ENCODE measurements around the gene MTUS2. TPM values are rescaled to one million over a fixed set of nuclear protein-coding genes. Genes with fewer than 3 reads are reported as not detected.

Gene MTUS2
- total RNA-seq, 1 experiment from 2014 or later = 1.7 TPM

- H3K27ac Mint-ChIP-seq (ENCODE audit: unreplicated experiment) = no peak overlapping the region
- no peaks in the 10 kb centered on the region for H3K9me3 ChIP-seq
- no peak overlapping the region for H3K4me3 Mint-ChIP-seq (ENCODE audit: unreplicated experiment)
- ChIA-PET CTCF (no interaction called here), POLR2A (no interaction called here)
- TF ChIP-seq, protein P1, sequence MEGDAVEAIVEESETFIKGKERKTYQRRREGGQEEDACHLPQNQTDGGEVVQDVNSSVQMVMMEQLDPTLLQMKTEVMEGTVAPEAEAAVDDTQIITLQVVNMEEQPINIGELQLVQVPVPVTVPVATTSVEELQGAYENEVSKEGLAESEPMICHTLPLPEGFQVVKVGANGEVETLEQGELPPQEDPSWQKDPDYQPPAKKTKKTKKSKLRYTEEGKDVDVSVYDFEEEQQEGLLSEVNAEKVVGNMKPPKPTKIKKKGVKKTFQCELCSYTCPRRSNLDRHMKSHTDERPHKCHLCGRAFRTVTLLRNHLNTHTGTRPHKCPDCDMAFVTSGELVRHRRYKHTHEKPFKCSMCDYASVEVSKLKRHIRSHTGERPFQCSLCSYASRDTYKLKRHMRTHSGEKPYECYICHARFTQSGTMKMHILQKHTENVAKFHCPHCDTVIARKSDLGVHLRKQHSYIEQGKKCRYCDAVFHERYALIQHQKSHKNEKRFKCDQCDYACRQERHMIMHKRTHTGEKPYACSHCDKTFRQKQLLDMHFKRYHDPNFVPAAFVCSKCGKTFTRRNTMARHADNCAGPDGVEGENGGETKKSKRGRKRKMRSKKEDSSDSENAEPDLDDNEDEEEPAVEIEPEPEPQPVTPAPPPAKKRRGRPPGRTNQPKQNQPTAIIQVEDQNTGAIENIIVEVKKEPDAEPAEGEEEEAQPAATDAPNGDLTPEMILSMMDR (IDR thresholded peaks at IDR 0.05; ENCODE audit: insufficient read depth in 1 of 2, low read depth in 1 of 2, low read length in 1 of 2, severe bottlenecking in 1 of 2, unreplicated experiment in 1 of 2) = no peak
- H3K4me3 ChIP-seq (ENCODE audit: low read depth, low read length) = no peak overlapping the region
- H3K27me3 ChIP-seq (replicated peaks; ENCODE audit: control insufficient read depth, insufficient read depth, low read length) = no peaks in the 10 kb centered on the region
- H3K4me1 ChIP-seq = no peaks in the 10 kb centered on the region
- H3K9me3 Mint-ChIP-seq (ENCODE audit: unreplicated experiment) = no peaks in the 10 kb centered on the region
- no TSS peak for BruUV-seq (replicated peaks)
- H3K4me1 Mint-ChIP-seq (ENCODE audit: low read depth, unreplicated experiment) = peaks cover 4% of the 10 kb centered on the region
- H3K36me3 ChIP-seq (ENCODE audit: control insufficient read depth, insufficient read depth, low read length) = no peaks in the 10 kb centered on the region
- no peaks in the 10 kb centered on the region for H3K36me3 Mint-ChIP-seq (ENCODE audit: insufficient read depth, unreplicated experiment)
- intact Hi-C loops (cut with micrococcal nuclease; ENCODE audit: unreplicated experiment) = no loop called here
- no peaks in the 10 kb centered on the region for H3K27me3 Mint-ChIP-seq (ENCODE audit: insufficient read depth, unreplicated experiment)
- DNase-seq = no peak
These were observed 619.7 kb downstream of the MTUS2 start for GRCh38 chr13:29439601-29440388.

DNA sequence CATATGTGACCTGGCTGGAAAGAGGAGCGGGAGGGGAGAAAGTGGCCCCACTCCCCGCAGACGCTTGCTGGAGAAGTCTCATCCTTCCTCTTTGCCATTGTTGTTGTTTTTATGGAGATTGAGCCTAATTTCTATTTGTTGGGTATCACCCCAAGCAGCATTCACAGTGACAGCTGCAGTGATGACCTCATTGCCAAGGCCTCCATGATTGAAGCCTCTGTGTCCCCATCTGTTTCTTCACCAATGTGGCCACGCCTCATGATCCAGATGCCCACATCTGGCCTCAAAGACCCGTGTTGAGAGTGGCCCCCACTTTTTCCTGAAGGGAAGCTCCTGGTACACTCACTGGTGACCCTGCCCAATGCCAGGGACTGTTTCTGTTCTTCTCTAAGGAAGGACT is 621.2 kb downstream of the MTUS2 start:
- DNase-seq = no peak
- no peaks in the 10 kb centered on the region for H3K36me3 Mint-ChIP-seq (ENCODE audit: insufficient read depth, unreplicated experiment)
- intact Hi-C loops (cut with micrococcal nuclease; ENCODE audit: unreplicated experiment) = no loop called here
- BruUV-seq (replicated peaks) = no TSS peak
- H3K9me3 Mint-ChIP-seq (ENCODE audit: unreplicated experiment) = no peaks in the 10 kb centered on the region
- no peaks in the 10 kb centered on the region for H3K27me3 ChIP-seq (replicated peaks; ENCODE audit: control insufficient read depth, insufficient read depth, low read length)
- no peak overlapping the region for H3K4me3 Mint-ChIP-seq (ENCODE audit: unreplicated experiment)
- H3K4me1 Mint-ChIP-seq (ENCODE audit: low read depth, unreplicated experiment) = no peaks in the 10 kb centered on the region
- POLR2A ChIA-PET = no interaction called here
- TF ChIP-seq, protein P1 (IDR thresholded peaks at IDR 0.05; ENCODE audit: insufficient read depth in 1 of 2, low read depth in 1 of 2, low read length in 1 of 2, severe bottlenecking in 1 of 2, unreplicated experiment in 1 of 2) = no peak
- no peaks in the 10 kb centered on the region for H3K4me1 ChIP-seq
- H3K36me3 ChIP-seq (ENCODE audit: control insufficient read depth, insufficient read depth, low read length) = no peaks in the 10 kb centered on the region
- no peaks in the 10 kb centered on the region for H3K27me3 Mint-ChIP-seq (ENCODE audit: insufficient read depth, unreplicated experiment)
- H3K27ac Mint-ChIP-seq (ENCODE audit: unreplicated experiment) = no peak overlapping the region
- H3K9me3 ChIP-seq = no peaks in the 10 kb centered on the region
- CTCF ChIA-PET = no interaction called here
- H3K4me3 ChIP-seq (ENCODE audit: low read depth, low read length) = no peak overlapping the region

DNA sequence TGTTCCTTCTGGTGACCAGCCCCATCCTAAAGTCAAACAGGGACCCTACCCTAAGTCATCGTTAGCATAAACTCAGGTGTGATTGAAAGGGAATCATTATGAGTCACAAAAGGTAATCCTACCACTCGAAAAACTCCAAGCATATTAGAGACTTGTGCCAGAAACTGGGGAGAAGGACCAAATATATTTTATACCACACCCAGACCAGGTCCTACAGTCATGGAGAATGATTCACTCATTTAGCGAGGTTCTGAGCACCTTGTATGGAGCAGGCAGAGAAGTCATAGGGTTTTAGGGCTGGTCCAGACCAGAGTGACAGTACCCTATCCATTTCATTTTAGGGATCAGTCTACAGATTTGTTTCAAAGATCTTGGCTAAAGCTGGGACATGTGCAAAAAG is 625.9 kb downstream of the MTUS2 start:
- Mint-ChIP-seq H3K4me3 (ENCODE audit: unreplicated experiment) (no peak overlapping the region), H3K36me3 (ENCODE audit: insufficient read depth, unreplicated experiment) (no peaks in the 10 kb centered on the region), H3K27ac (ENCODE audit: unreplicated experiment) (no peak overlapping the region), H3K4me1 (ENCODE audit: low read depth, unreplicated experiment) (no peaks in the 10 kb centered on the region), H3K9me3 (ENCODE audit: unreplicated experiment) (no peaks in the 10 kb centered on the region), H3K27me3 (ENCODE audit: insufficient read depth, unreplicated experiment) (peaks cover 5% of the 10 kb centered on the region)
- no peaks in the 10 kb centered on the region for H3K36me3 ChIP-seq (ENCODE audit: control insufficient read depth, insufficient read depth, low read length)
- H3K9me3 ChIP-seq = peaks cover 5% of the 10 kb centered on the region; the same call in 1 of the 2 replicates
- H3K4me3 ChIP-seq (ENCODE audit: low read depth, low read length) = no peak overlapping the region
- intact Hi-C loops (cut with micrococcal nuclease; ENCODE audit: unreplicated experiment) = no loop called here
- no TSS peak for BruUV-seq (replicated peaks)
- DNase-seq = no peak
- H3K27me3 ChIP-seq (replicated peaks; ENCODE audit: control insufficient read depth, insufficient read depth, low read length) = no peaks in the 10 kb centered on the region
- no peaks in the 10 kb centered on the region for H3K4me1 ChIP-seq
- TF ChIP-seq, protein P1 (IDR thresholded peaks at IDR 0.05; ENCODE audit: insufficient read depth in 1 of 2, low read depth in 1 of 2, low read length in 1 of 2, severe bottlenecking in 1 of 2, unreplicated experiment in 1 of 2) = no peak
- CTCF ChIA-PET = no interaction called here
- POLR2A ChIA-PET = no interaction called here
